Memory B cell (primary cell): ENCODE data around the gene IPO4.
A peak's percentile ranks its signal among the peaks of the same experiment; 100 is the strongest.
"Not testable (repeated sequence)": the region's sequence is repeated elsewhere in the genome, so short reads cannot be mapped to it uniquely, and the experiment has no call there.

Experiments used
- ATAC-seq: fragments of 150-1000 bp; cut with Tn5 transposase; 2 replicates; pipeline ENCODE4 v1.10.0; 2021; ENCODE audit warnings: low read depth, mild to moderate bottlenecking, moderate library complexity
- DNase-seq, 2 donors: peaks; one replicate each; pipeline ENCODE4 v3.0.0; 2022; ENCODE audit warnings: low spot score in 2 of 2
- H3K27ac Mint-ChIP-seq: one replicate; pipeline ENCODE4 v1.8.0; 2022; ENCODE audit warnings: mild to moderate bottlenecking, moderate library complexity, mixed read lengths
- H3K27me3 Mint-ChIP-seq: one replicate; pipeline ENCODE4 v1.8.0; 2022; ENCODE audit warnings: mixed read lengths
- H3K36me3 Mint-ChIP-seq: one replicate; pipeline ENCODE4 v1.8.0; 2022; ENCODE audit warnings: mild to moderate bottlenecking, mixed read lengths
- H3K4me1 Mint-ChIP-seq: one replicate; pipeline ENCODE4 v1.8.0; 2022; ENCODE audit warnings: mixed read lengths
- H3K4me3 Mint-ChIP-seq: one replicate; pipeline ENCODE4 v1.8.0; 2022; ENCODE audit warnings: mild to moderate bottlenecking, moderate library complexity, mixed read lengths
- H3K9me3 Mint-ChIP-seq: one replicate; pipeline ENCODE4 v1.8.0; 2022; ENCODE audit warnings: mixed read lengths

Gene IPO4

GRCh38 chr14:24207625-24208024, 19.0 kb upstream of the IPO4 start:
- no peak for DNase-seq
- H3K27me3 Mint-ChIP-seq, result no peaks in the 10 kb centered on the region
- peaks cover 6% of the 10 kb centered on the region for H3K9me3 Mint-ChIP-seq
- H3K27ac Mint-ChIP-seq, result no peak overlapping the region
- peaks cover 45% of the 10 kb centered on the region for H3K36me3 Mint-ChIP-seq
- no peak overlapping the region for H3K4me3 Mint-ChIP-seq
- H3K4me1 Mint-ChIP-seq, result peaks cover 33% of the 10 kb centered on the region
- no peak for ATAC-seq

DNA sequence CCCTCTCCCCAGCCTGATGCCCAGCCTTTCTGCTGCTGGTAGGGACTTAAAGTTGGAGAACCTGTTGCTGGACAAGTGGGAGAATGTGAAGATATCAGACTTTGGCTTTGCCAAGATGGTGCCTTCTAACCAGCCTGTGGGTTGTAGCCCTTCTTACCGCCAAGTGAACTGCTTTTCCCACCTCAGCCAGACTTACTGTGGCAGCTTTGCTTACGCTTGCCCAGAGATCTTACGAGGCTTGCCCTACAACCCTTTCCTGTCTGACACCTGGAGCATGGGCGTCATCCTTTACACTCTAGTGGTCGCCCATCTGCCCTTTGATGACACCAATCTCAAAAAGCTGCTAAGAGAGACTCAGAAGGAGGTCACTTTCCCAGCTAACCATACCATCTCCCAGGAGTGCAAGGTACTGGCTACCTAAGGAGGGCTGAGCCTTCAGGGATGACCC, 18.5 kb upstream of the IPO4 start:
- peaks cover 48% of the 10 kb centered on the region for H3K36me3 Mint-ChIP-seq
- H3K27ac Mint-ChIP-seq, result no peak overlapping the region
- H3K4me1 Mint-ChIP-seq, result peaks cover 33% of the 10 kb centered on the region
- no peaks in the 10 kb centered on the region for H3K27me3 Mint-ChIP-seq
- no peak for DNase-seq
- ATAC-seq, result no peak
- H3K9me3 Mint-ChIP-seq, result peaks cover 6% of the 10 kb centered on the region
- H3K4me3 Mint-ChIP-seq, result no peak overlapping the region

DNA sequence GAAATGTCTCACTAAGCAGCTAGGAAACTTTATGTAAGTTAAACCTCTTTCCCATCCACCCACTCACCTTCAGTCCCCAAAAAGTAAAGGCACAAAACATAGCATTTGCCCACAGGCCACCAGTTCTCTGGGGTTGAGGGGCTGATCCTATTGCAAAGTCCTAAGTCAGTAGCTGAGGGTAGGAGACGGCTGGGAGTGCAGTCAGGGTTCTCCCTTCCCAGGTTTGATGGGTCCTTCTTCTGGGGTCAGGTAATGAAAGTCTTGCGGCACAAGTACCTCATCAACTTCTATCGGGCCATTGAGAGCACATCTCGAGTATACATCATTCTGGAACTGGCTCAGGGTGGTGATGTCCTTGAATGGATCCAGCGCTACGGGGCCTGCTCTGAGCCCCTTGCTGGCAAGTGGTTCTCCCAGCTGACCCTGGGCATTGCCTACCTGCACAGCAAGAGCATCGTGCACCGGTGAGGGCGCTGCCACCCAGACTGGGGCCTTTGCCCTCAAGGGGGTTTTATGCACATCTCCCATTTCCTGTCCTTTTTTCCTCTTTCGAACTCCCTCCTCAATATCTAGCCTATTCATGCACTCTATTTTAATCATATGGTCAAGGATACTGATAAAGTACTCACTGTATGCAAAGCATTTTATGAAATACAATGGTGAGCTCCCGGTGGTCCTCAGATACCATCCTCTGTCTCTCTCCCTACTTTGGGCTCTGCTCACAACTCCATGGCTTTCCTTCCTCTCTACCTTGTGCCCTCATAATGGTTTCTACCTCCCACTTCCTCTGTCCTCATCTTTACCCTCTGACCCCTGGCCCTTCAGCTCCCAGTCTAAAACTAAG, 17.9 kb upstream of the IPO4 start:
- no peaks in the 10 kb centered on the region for H3K27me3 Mint-ChIP-seq
- no peak overlapping the region for H3K4me3 Mint-ChIP-seq
- DNase-seq (no peak), ATAC-seq (no peak)
- H3K36me3 Mint-ChIP-seq, result peaks cover 50% of the 10 kb centered on the region
- peaks cover 6% of the 10 kb centered on the region for H3K9me3 Mint-ChIP-seq
- peaks cover 30% of the 10 kb centered on the region for H3K4me1 Mint-ChIP-seq
- H3K27ac Mint-ChIP-seq, result no peak overlapping the region

DNA sequence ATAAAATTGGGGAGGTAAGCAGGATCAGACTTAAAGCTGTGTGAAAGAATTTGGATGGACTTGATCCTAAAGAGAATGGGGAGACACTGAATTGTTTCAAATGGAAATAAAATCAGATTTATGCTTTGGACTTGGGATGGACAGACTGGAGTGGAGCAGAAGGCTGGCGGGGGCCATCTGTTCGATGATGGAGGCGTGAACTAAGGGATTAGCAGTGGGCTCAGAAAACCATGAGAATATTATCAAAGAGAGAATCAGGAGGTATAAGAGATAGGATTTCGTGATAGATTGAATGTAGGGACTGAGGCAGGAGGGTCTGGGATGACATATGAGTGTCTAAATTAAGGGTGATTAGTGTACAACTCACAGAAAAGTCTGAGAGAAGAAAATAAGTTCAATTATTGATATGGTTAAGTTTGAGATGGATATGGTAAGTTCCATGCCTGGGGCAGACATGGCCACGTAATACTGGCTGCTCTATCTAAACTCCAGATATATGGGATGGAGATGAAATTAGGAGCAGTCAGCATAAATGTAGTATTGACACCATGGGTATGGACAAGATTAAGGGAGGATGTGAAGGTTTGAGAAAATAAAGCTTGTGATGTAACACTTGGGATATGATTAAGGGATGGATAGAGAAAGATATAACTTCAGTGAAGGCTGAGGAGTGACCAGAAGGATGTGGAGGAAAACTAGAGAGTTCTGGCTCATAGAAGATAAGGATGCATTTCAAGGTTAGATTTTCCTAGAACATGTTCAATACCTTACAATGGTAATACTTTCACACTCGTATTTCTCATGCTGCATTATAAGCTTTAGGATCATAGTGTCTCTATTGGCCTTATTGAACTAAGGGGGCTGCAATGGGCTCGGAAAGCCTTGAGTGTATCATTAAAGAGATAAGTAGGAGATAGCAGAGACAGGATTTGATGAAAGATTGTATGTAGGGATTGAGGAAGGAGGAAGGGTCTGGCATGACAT, 15.8 kb upstream of the IPO4 start:
- Mint-ChIP-seq H3K4me1 (peaks cover 25% of the 10 kb centered on the region), H3K9me3 (peaks cover 6% of the 10 kb centered on the region), H3K4me3 (no peak overlapping the region), H3K27ac (peak overlapping the region; percentile 5), H3K27me3 (no peaks in the 10 kb centered on the region), H3K36me3 (peaks cover 49% of the 10 kb centered on the region)
- ATAC-seq (no peak), DNase-seq (no peak)

DNA sequence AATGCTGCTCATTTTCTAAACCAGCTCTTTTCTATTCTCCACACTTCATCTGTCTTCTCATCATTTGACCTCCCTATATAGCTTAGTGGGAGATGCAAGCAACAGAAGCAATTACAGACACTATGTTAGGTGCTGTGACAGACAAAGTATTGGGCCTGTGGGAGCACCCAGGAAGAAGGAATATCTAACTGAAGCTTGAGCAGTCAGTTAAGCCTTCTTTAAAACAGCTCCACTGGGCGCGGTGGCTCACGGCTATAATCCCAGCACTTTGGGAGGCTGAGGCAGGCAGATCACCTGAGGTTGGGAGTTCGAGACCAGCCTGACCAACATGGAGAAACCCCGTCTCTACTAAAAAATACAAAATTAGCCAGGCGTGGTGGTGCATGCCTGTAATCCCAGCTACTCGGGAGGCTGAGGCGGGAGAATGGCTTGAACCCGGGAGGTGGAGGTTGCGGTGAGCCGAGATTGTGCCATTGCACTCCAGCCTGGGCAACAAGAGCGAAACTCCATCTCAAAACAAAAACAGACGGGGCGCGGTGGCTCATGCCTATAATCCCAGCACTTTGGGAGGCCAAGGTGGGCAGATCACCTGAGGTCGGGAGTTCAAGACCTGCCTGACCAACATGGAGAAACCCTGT, 14.8 kb upstream of the IPO4 start:
- Mint-ChIP-seq H3K36me3 (peaks cover 52% of the 10 kb centered on the region), H3K4me1 (peaks cover 35% of the 10 kb centered on the region)
- ATAC-seq, H3K4me3 Mint-ChIP-seq, H3K27ac Mint-ChIP-seq, H3K9me3 Mint-ChIP-seq, DNase-seq, H3K27me3 Mint-ChIP-seq: not testable (repeated sequence)

- not testable (repeated sequence) for DNase-seq, H3K9me3 Mint-ChIP-seq, H3K4me3 Mint-ChIP-seq, H3K27me3 Mint-ChIP-seq, ATAC-seq, H3K27ac Mint-ChIP-seq
- Mint-ChIP-seq H3K4me1 (peaks cover 36% of the 10 kb centered on the region), H3K36me3 (peaks cover 50% of the 10 kb centered on the region)
Observed at GRCh38 chr14:24202538-24202937, 13.9 kb upstream of the IPO4 start.

DNA sequence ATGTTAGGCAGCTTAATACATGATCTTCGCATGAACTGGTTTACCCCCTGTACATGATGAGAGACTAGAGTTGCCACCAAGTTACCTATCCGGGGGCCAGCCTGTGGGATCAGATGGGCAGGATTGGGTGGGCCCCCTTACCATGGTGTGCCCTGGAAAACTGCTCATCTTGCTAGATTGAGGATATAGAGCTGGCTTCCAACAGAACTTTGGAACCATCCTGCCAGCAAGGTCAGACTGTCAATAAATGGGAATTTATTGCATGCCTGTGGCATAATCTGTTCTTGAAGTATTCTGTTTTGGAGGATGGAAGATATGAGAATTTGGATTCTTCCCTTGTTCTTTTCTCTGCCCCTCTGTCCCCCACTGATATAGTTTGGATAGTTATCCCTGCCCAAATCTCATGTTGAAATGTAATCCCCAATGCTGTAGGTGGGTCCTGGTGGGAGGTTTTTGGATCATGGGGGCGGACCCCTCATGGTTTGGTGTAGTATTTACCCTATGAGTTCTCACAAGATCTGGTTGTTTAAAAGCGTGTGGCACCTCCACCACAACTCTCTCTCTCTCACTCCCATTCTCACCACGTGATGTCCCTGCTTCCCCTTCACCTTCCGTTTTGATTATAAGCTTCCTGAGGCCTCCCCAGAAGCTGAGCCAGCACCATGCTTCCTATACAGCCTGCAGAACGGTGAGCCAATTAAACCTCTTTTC, 10.4 kb upstream of the IPO4 start:
- peaks cover 39% of the 10 kb centered on the region for H3K4me1 Mint-ChIP-seq
- peak overlapping the region; percentile 80 for H3K27ac Mint-ChIP-seq
- H3K27me3 Mint-ChIP-seq, result no peaks in the 10 kb centered on the region
- peaks cover 28% of the 10 kb centered on the region for H3K36me3 Mint-ChIP-seq
- H3K9me3 Mint-ChIP-seq, result peaks cover 6% of the 10 kb centered on the region
- ATAC-seq, result no peak
- no peak overlapping the region for H3K4me3 Mint-ChIP-seq
- no peak for DNase-seq

DNA sequence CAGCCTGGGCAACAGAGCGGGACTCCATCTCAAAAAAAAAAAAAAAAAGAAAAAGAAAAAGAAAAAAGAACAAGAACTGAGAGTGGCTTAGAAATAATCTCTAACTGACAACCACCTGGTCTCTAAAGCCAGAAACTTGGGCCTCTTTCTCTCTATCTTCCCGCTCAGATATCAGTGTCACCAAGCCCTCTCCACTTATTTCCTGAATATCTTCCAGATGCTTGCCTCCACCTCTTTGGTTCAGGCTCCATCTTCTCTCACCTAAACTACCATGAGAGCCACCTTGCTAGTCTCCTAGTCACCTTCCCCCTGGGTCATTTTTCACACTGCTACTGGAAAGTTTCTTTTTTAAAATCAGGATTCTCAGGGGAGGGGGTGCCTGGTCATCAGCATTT, 8.4 kb upstream of the IPO4 start:
- DNase-seq (no peak), ATAC-seq (no peak)
- Mint-ChIP-seq H3K9me3 (no peaks in the 10 kb centered on the region), H3K27ac (peak overlapping the region; percentile 99), H3K27me3 (no peaks in the 10 kb centered on the region), H3K4me3 (peak overlapping the region; percentile 95), H3K4me1 (peaks cover 38% of the 10 kb centered on the region), H3K36me3 (peaks cover 25% of the 10 kb centered on the region)

- Mint-ChIP-seq H3K4me1 (peaks cover 37% of the 10 kb centered on the region), H3K36me3 (peaks cover 20% of the 10 kb centered on the region), H3K4me3 (peak overlapping the region; percentile 95), H3K27ac (peak overlapping the region; percentile 99), H3K27me3 (no peaks in the 10 kb centered on the region), H3K9me3 (no peaks in the 10 kb centered on the region)
- ATAC-seq (peak; percentile 12), DNase-seq (no peak)
Observed at GRCh38 chr14:24196071-24197055, 7.7 kb upstream of the IPO4 start.

GRCh38 chr14:24195186-24196070, 6.8 kb upstream of the IPO4 start, which contains the start of gene TM9SF1:
Gene TM9SF1, minus strand, starts transcription at chr14:24195441. Its CDS starts 422 bp downstream, at chr14:24195019.
- H3K9me3 Mint-ChIP-seq, result no peaks in the 10 kb centered on the region
- no peaks in the 10 kb centered on the region for H3K27me3 Mint-ChIP-seq
- ATAC-seq (peak; percentile 87), DNase-seq (peak; percentile 88 to 94)
- peak within 1 kb of the TSS; percentile 99 for H3K27ac Mint-ChIP-seq
- H3K4me3 Mint-ChIP-seq, result peak within 1 kb of the TSS; percentile 95
- H3K36me3 Mint-ChIP-seq, result peaks cover 18% of the 10 kb centered on the region
- H3K4me1 Mint-ChIP-seq, result peaks cover 35% of the 10 kb centered on the region

- Mint-ChIP-seq H3K4me1 (peaks cover 38% of the 10 kb centered on the region), H3K9me3 (no peaks in the 10 kb centered on the region), H3K27ac (peak overlapping the region; percentile 99), H3K36me3 (peaks cover 17% of the 10 kb centered on the region), H3K27me3 (no peaks in the 10 kb centered on the region), H3K4me3 (peak overlapping the region; percentile 95)
- DNase-seq, result no peak
- ATAC-seq, result no peak
Observed at GRCh38 chr14:24194873-24195185, 6.2 kb upstream of the IPO4 start.
